SK-N-SH (cell line): ENCODE data around the gene ANO2. TPM values are rescaled to one million over a fixed set of nuclear protein-coding genes. Genes with fewer than 3 reads are reported as not detected.

Experiments used
- CTCF ChIA-PET: fragments of 300-600, 350-600 bp; formaldehyde crosslinking; extraction: SDS; loops from one replicate; lab custom pipeline; 2021; lab: Yijun Ruan, JAX
- POLR2A ChIA-PET: fragments of 350-600 bp; sonication (Branson Sonifier 250); formaldehyde crosslinking; extraction: SDS; loops from one replicate; lab custom pipeline; 2020; ENCODE audit warnings: antibody characterized with exemption, inconsistent platforms; lab: Yijun Ruan, JAX
- DNase-seq: peaks from one replicate; pipeline ENCODE4 v3.0.0; 2012
- H2AFZ ChIP-seq: fragments of 200-600 bp; sonication (generic); 2 replicates; pipeline ENCODE4 v1.8.1; 2016; ENCODE audit warnings: antibody characterized with exemption, mild to moderate bottlenecking, low read depth
- H3F3A ChIP-seq: fragments of 200-600 bp; sonication (generic); replicated peaks from 2 replicates; pipeline ENCODE3; 2016; ENCODE audit warnings: antibody characterized with exemption, mild to moderate bottlenecking; ENCODE audit not compliant: insufficient read depth
- H3K27ac ChIP-seq, 2 experiments: fragments of 200-500 bp in 1 of 2; fragments of 200-600 bp in 1 of 2; sonication (Bioruptor generic) in 1 of 2; sonication (generic), shearing (Covaris generic) in 1 of 2; 2 replicates each; pipeline versions ENCODE4 v1.5.1 to v1.6.1; 2014 to 2016; ENCODE audit warnings: low read depth in 2 of 2, inconsistent platforms in 1 of 2, low read length in 1 of 2, mild to moderate bottlenecking in 1 of 2, mixed read lengths in 1 of 2
- H3K27me3 ChIP-seq: fragments of 200-600 bp; sonication (generic), shearing (Covaris generic); 2 replicates; pipeline ENCODE4 v1.6.1; 2016; ENCODE audit warnings: mixed run types; ENCODE audit not compliant: insufficient read depth
- H3K36me3 ChIP-seq, 2 experiments: fragments of 200-500 bp in 1 of 2; fragments of 200-600 bp in 1 of 2; sonication (Bioruptor generic) in 1 of 2; sonication (generic) in 1 of 2; replicated peaks in 1 of 2; 2 replicates each; pipeline versions ENCODE3 to v1.5.1; 2014 to 2016; ENCODE audit warnings: low read length in 1 of 2, mild to moderate bottlenecking in 1 of 2; ENCODE audit not compliant: insufficient read depth in 2 of 2, control insufficient read depth in 1 of 2
- H3K4me1 ChIP-seq, 2 experiments: fragments of 200-500 bp in 1 of 2; fragments of 200-600 bp in 1 of 2; sonication (Bioruptor generic) in 1 of 2; sonication (generic), shearing (Covaris generic) in 1 of 2; 2 replicates each; pipeline versions ENCODE4 v1.5.1 to v1.6.1; 2014 to 2016; ENCODE audit warnings: low read depth in 1 of 2, low read length in 1 of 2, mixed run types in 1 of 2; ENCODE audit not compliant: insufficient read depth in 2 of 2, control insufficient read depth in 1 of 2
- H3K4me2 ChIP-seq: fragments of 200-600 bp; sonication (generic), shearing (Covaris generic); 2 replicates; pipeline ENCODE4 v1.6.1; 2017; ENCODE audit warnings: mixed run types
- H3K4me3 ChIP-seq, 2 experiments: fragments of 200-500 bp in 1 of 2; fragments of 200-600 bp in 1 of 2; sonication (Bioruptor generic) in 1 of 2; sonication (generic), shearing (Covaris generic) in 1 of 2; 2 replicates each; pipeline versions ENCODE4 v1.5.1 to v1.8.1; 2014 to 2016; ENCODE audit warnings: low read depth in 2 of 2, inconsistent platforms in 1 of 2, low read length in 1 of 2, mild to moderate bottlenecking in 1 of 2, mixed read lengths in 1 of 2, moderate library complexity in 1 of 2
- H3K79me2 ChIP-seq: fragments of 200-600 bp; sonication (generic); 2 replicates; pipeline ENCODE4 v1.8.1; 2017; ENCODE audit warnings: mild to moderate bottlenecking; ENCODE audit not compliant: insufficient read depth
- H3K9ac ChIP-seq: fragments of 200-600 bp; sonication (generic); 2 replicates; pipeline ENCODE4 v1.6.1; 2017; ENCODE audit warnings: mixed run types
- H3K9me2 ChIP-seq: fragments of 200-600 bp; sonication (generic); 2 replicates; pipeline ENCODE4 v1.6.1; 2017; ENCODE audit warnings: mixed run types
- H3K9me3 ChIP-seq: fragments of 200-600 bp; sonication (generic); 2 replicates; pipeline ENCODE4 v1.6.1; 2017; ENCODE audit warnings: mixed run types, mild to moderate bottlenecking, moderate library complexity
- H4K20me1 ChIP-seq: fragments of 200-600 bp; sonication (generic); 2 replicates; pipeline ENCODE4 v1.6.1; 2017; ENCODE audit warnings: mild to moderate bottlenecking, mixed run types; ENCODE audit not compliant: insufficient read depth
- CHD2 ChIP-seq: fragments of 150-350 bp; IDR thresholded peaks from 2 replicates; pipeline ENCODE4 v1.6.1; 2018; ENCODE audit warnings: low read length; ENCODE audit not compliant: partially characterized antibody
- ELF1 ChIP-seq: IDR thresholded peaks from 2 replicates; pipeline ENCODE4 v1.4.0; 2012
- EZH2phosphoT487 ChIP-seq: fragments of 200-600 bp; sonication (generic); IDR thresholded peaks from 2 replicates; pipeline ENCODE4 v1.6.1; 2017; ENCODE audit warnings: low read depth, mixed run types, mild to moderate bottlenecking, antibody characterized with exemption, moderate library complexity, borderline replicate concordance
- FOSL2 ChIP-seq: IDR thresholded peaks from 2 replicates; pipeline ENCODE4 v1.4.0; 2012; ENCODE audit warnings: low read depth, mild to moderate bottlenecking, moderate library complexity, borderline replicate concordance
- FOXJ3 ChIP-seq: sonication (generic); formaldehyde crosslinking; IDR thresholded peaks from 2 replicates; pipeline ENCODE4 v1.5.1; 2020; ENCODE audit warnings: mild to moderate bottlenecking, missing genetic modification reagents
- FOXM1 ChIP-seq: IDR thresholded peaks from 2 replicates; pipeline ENCODE4 v1.4.0; 2012; ENCODE audit warnings: low read depth, mild to moderate bottlenecking
- GATA2 ChIP-seq: sonication (generic); formaldehyde crosslinking; IDR thresholded peaks from 2 replicates; pipeline ENCODE4 v1.5.0; 2020; ENCODE audit warnings: mild to moderate bottlenecking, missing genetic modification reagents
- JUND ChIP-seq: IDR thresholded peaks from 2 replicates; pipeline ENCODE4 v1.4.0; 2012
- MXI1 ChIP-seq: IDR thresholded peaks from 2 replicates; pipeline ENCODE4 v1.6.1; 2012; ENCODE audit warnings: mild to moderate bottlenecking, low read depth, low read length, improper control_type of control experiment
- NRF1 ChIP-seq: IDR thresholded peaks from 2 replicates; pipeline ENCODE4 v1.6.1; 2012; ENCODE audit warnings: low read depth, mild to moderate bottlenecking, low read length
- POLR2AphosphoS5 ChIP-seq: IDR thresholded peaks from 2 replicates; pipeline ENCODE4 v1.6.1; 2012; ENCODE audit warnings: low read depth, low read length
- RAD21 ChIP-seq: IDR thresholded peaks from 2 replicates; pipeline ENCODE4 v1.6.1; 2012; ENCODE audit warnings: mild to moderate bottlenecking, low read length
- RCOR1 ChIP-seq: fragments of 150-350 bp; IDR thresholded peaks from 2 replicates; pipeline ENCODE4 v1.6.1; 2017; ENCODE audit warnings: antibody characterized with exemption, low read length
- RFX5 ChIP-seq: IDR thresholded peaks from 2 replicates; pipeline ENCODE4 v1.6.1; 2012; ENCODE audit warnings: mild to moderate bottlenecking, improper control_type of control experiment, low read length
- SIN3A ChIP-seq: IDR thresholded peaks from 2 replicates; pipeline ENCODE4 v1.6.1; 2012; ENCODE audit warnings: low read depth, mild to moderate bottlenecking, low read length, moderate library complexity, borderline replicate concordance
- TAF1 ChIP-seq: IDR thresholded peaks from 2 replicates; pipeline ENCODE4 v1.6.1; 2012; ENCODE audit warnings: low read depth, mild to moderate bottlenecking, low read length, moderate library complexity, borderline replicate concordance
- YY1 ChIP-seq: IDR thresholded peaks from 2 replicates; pipeline ENCODE4 v1.4.0; 2012; ENCODE audit warnings: low read depth, mild to moderate bottlenecking
- WGBS: methylation state at CpG from one replicate; pipeline ENCODE4 v1.1.6; 2017; ENCODE audit warnings: low lambda C conversion rate; 5-methylcytosine and 5-hydroxymethylcytosine counted together
- polyA plus RNA-seq, 3 experiments: library from polyadenylated mRNA; depleted of rRNA; stranded (reverse); fragments of >200 nt; gene quantifications; 2 replicates each; pipeline ENCODE4 v1.2.3, GENCODE V29; 2012
- TF ChIP-seq, protein P1 (sequence below): IDR thresholded peaks from 2 replicates; pipeline ENCODE4 v1.4.0; 2012; ENCODE audit warnings: low read depth
- TF ChIP-seq, protein P2 (sequence below): fragments of 150-350 bp; IDR thresholded peaks from 2 replicates; pipeline ENCODE4 v1.6.1; 2017; ENCODE audit warnings: antibody characterized with exemption, low read length, low read depth, borderline replicate concordance
- TF ChIP-seq, protein P3 (sequence below): IDR thresholded peaks from 2 replicates; pipeline ENCODE4; 2012
- TF ChIP-seq, protein P4 (sequence below): fragments of 200-600 bp; sonication (generic); IDR thresholded peaks from 2 replicates; pipeline ENCODE4 v1.6.1; 2017; ENCODE audit warnings: antibody characterized with exemption, mild to moderate bottlenecking, moderate library complexity

ANO2 gene
- polyA plus RNA-seq, 1 of the 3 experiments (the other 2 are of a cell fraction): not detected

DNA sequence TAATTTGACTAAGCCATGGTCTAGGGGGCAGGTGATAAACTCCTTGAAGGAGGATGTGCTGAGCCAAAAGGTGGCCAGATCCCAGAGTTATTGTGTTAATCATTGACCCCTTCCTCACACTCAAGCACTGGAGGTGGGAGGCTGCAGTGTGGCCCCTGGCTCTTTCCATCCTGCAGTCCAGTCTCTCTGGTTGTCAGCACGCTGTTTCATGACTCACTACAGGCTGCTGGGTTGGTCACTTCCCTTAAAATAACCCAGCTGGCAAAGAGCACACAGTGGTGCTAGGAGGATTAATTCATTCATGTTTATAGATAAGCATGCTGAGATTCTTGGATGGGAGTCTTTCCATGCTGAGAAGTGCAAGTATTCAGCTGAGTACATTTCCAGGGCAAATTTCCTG is 228.9 kb downstream of the ANO2 start:
- H3K27ac ChIP-seq: no peak overlapping the region
- no peaks in the 10 kb centered on the region for H3K4me1 ChIP-seq
- H3K79me2 ChIP-seq: no peaks in the 10 kb centered on the region
- POLR2A ChIA-PET: no interaction called here
- no peaks in the 10 kb centered on the region for H3K9me2 ChIP-seq
- no peak overlapping the region for H3K4me2 ChIP-seq
- no peaks in the 10 kb centered on the region for H4K20me1 ChIP-seq
- peaks cover 41% of the 10 kb centered on the region; the same call in 1 of the 2 replicates for H3K27me3 ChIP-seq
- no peaks in the 10 kb centered on the region for H3F3A ChIP-seq
- H3K36me3 ChIP-seq: no peaks in the 10 kb centered on the region
- CTCF ChIA-PET: interaction anchor here (0.7 kb wide), 1 partner anchor 14 kb away, joined by 3 read pairs; no protein-coding TSS in a partner anchor
- H3K9ac ChIP-seq: no peak overlapping the region
- no peak overlapping the region for H3K4me3 ChIP-seq
- DNase-seq: no peak
- TF ChIP-seq TAF1 (no peak), YY1 (no peak), CHD2 (no peak), SIN3A (no peak), FOSL2 (no peak), POLR2AphosphoS5 (no peak), GATA2 (no peak), JUND (no peak), EZH2phosphoT487 (no peak)
- TF ChIP-seq, protein P1, sequence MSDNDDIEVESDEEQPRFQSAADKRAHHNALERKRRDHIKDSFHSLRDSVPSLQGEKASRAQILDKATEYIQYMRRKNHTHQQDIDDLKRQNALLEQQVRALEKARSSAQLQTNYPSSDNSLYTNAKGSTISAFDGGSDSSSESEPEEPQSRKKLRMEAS: no peak
- TF ChIP-seq, protein P2, sequence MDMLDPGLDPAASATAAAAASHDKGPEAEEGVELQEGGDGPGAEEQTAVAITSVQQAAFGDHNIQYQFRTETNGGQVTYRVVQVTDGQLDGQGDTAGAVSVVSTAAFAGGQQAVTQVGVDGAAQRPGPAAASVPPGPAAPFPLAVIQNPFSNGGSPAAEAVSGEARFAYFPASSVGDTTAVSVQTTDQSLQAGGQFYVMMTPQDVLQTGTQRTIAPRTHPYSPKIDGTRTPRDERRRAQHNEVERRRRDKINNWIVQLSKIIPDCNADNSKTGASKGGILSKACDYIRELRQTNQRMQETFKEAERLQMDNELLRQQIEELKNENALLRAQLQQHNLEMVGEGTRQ: no peak
- TF ChIP-seq, protein P3, sequence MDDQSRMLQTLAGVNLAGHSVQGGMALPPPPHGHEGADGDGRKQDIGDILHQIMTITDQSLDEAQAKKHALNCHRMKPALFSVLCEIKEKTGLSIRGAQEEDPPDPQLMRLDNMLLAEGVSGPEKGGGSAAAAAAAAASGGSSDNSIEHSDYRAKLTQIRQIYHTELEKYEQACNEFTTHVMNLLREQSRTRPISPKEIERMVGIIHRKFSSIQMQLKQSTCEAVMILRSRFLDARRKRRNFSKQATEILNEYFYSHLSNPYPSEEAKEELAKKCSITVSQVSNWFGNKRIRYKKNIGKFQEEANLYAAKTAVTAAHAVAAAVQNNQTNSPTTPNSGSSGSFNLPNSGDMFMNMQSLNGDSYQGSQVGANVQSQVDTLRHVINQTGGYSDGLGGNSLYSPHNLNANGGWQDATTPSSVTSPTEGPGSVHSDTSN: no peak
- 0% methylated on average over 1 of the region's 1 CpG for WGBS
- H3K9me3 ChIP-seq: no peaks in the 10 kb centered on the region
- no peak overlapping the region for H2AFZ ChIP-seq

DNA sequence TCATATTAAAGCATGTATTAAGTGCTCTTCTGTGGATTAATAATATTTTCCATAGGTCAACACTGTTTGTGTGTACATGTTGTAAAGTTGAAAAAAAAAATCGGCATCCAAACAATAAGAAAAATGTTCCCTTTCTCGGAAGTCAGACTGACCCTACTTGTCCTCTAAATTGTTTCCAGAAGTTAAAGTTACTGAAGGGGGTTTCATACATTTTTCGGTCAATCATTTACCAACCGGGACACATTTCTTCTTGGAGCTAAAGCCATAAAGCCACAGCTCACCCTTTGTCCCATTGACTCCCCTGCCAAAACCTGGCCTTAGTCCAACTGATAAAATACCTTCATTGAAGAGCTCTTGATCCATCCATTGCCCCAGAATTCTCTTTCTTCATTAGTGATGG is 230.0 kb downstream of the ANO2 start:
- WGBS: 10% methylated on average over 4 of the region's 4 CpGs
- CTCF ChIA-PET: no interaction called here
- no peaks in the 10 kb centered on the region for H4K20me1 ChIP-seq
- TF ChIP-seq POLR2AphosphoS5 (no peak), RAD21 (no peak), JUND (no peak), RCOR1 (no peak), FOXM1 (no peak), TAF1 (no peak), ELF1 (no peak), MXI1 (no peak), FOXJ3 (CRISPR knock-in tag) (no peak), NRF1 (no peak), RFX5 (no peak)
- TF ChIP-seq, protein P2: no peak
- TF ChIP-seq, protein P4, sequence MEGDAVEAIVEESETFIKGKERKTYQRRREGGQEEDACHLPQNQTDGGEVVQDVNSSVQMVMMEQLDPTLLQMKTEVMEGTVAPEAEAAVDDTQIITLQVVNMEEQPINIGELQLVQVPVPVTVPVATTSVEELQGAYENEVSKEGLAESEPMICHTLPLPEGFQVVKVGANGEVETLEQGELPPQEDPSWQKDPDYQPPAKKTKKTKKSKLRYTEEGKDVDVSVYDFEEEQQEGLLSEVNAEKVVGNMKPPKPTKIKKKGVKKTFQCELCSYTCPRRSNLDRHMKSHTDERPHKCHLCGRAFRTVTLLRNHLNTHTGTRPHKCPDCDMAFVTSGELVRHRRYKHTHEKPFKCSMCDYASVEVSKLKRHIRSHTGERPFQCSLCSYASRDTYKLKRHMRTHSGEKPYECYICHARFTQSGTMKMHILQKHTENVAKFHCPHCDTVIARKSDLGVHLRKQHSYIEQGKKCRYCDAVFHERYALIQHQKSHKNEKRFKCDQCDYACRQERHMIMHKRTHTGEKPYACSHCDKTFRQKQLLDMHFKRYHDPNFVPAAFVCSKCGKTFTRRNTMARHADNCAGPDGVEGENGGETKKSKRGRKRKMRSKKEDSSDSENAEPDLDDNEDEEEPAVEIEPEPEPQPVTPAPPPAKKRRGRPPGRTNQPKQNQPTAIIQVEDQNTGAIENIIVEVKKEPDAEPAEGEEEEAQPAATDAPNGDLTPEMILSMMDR: no peak
- TF ChIP-seq, protein P3: no peak
- TF ChIP-seq, protein P1: no peak

More for the DNA sequence above, 230.0 kb downstream of the ANO2 start:
- H3K79me2 ChIP-seq: no peaks in the 10 kb centered on the region
- no peaks in the 10 kb centered on the region for H3K9me3 ChIP-seq
- no peak overlapping the region for H3K9ac ChIP-seq
- no peaks in the 10 kb centered on the region for H3K4me1 ChIP-seq
- no peak overlapping the region for H3K4me2 ChIP-seq
- no peaks in the 10 kb centered on the region for H3K36me3 ChIP-seq
- no peak for DNase-seq
- H3K27me3 ChIP-seq: peaks cover 34% of the 10 kb centered on the region; the same call in 1 of the 2 replicates
- H2AFZ ChIP-seq: no peak overlapping the region
- POLR2A ChIA-PET: no interaction called here
- H3K27ac ChIP-seq: no peak overlapping the region
- no peak overlapping the region for H3K4me3 ChIP-seq
- no peaks in the 10 kb centered on the region for H3K9me2 ChIP-seq
- H3F3A ChIP-seq: no peaks in the 10 kb centered on the region
